ENCODE measurements around the gene FUT3. TPM values are rescaled to one million over a fixed set of nuclear protein-coding genes. Genes with fewer than 3 reads are reported as not detected.
"Not testable (repeated sequence)": the region's sequence is repeated elsewhere in the genome, so short reads cannot be mapped to it uniquely, and the experiment has no call there.

The FUT3 gene
- total RNA-seq, 1 experiment from 2014 or later: 0.51 TPM

DNA sequence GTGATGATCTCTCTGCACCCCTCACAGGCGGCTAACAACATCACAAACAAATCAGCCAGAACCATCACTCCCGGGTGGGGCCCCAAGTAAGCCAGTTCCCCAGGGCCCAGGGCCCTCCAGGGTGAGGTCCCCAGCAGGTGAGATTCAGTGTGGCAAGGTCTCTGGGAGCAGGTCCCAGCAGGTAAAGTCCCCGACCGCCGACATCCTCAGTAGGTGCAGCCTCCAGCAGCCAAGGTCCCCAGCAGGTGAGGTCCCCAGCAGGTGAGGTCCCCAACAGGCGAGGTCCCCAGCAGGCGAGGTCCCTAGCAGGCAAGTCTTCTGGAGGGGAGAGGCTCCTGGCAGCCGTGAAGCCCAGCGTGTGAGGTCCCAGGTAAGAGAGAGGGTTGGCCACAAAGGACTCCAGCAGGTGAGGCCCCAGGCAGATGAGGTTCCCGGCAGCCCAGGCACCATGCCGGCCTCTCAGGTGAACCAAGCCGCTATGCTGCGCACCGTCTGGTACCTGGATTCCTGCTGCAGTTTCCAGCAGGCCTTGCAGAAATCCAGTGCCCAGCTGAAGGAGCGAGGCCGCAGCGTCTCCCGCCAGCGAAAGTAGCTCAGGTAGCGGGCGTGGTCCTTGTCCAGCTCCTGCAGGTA is 7.8 kb downstream of the FUT3 start:
- no peaks in the 10 kb centered on the region for H3K27me3 Mint-ChIP-seq (ENCODE audit: insufficient read depth, unreplicated experiment)
- H3K4me3 Mint-ChIP-seq (ENCODE audit: unreplicated experiment): no peak overlapping the region
- POLR2A ChIA-PET: no interaction called here
- intact Hi-C loops (cut with micrococcal nuclease): no loop called here
- H3K9me3 Mint-ChIP-seq (ENCODE audit: unreplicated experiment): no peaks in the 10 kb centered on the region
- no peaks in the 10 kb centered on the region for H3K4me1 Mint-ChIP-seq (ENCODE audit: insufficient read depth, unreplicated experiment)
- CTCF ChIA-PET: no interaction called here
- H3K27ac Mint-ChIP-seq (ENCODE audit: low read depth, unreplicated experiment): no peak overlapping the region
- no peaks in the 10 kb centered on the region for H3K36me3 Mint-ChIP-seq (ENCODE audit: insufficient read depth, unreplicated experiment)
- no TSS peak for BruUV-seq (replicated peaks)
- TF ChIP-seq, protein P1, sequence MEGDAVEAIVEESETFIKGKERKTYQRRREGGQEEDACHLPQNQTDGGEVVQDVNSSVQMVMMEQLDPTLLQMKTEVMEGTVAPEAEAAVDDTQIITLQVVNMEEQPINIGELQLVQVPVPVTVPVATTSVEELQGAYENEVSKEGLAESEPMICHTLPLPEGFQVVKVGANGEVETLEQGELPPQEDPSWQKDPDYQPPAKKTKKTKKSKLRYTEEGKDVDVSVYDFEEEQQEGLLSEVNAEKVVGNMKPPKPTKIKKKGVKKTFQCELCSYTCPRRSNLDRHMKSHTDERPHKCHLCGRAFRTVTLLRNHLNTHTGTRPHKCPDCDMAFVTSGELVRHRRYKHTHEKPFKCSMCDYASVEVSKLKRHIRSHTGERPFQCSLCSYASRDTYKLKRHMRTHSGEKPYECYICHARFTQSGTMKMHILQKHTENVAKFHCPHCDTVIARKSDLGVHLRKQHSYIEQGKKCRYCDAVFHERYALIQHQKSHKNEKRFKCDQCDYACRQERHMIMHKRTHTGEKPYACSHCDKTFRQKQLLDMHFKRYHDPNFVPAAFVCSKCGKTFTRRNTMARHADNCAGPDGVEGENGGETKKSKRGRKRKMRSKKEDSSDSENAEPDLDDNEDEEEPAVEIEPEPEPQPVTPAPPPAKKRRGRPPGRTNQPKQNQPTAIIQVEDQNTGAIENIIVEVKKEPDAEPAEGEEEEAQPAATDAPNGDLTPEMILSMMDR (IDR thresholded peaks at IDR 0.05; ENCODE audit: unreplicated experiment): no peak
- DNase-seq (ENCODE audit: unreplicated experiment): no peak

DNA sequence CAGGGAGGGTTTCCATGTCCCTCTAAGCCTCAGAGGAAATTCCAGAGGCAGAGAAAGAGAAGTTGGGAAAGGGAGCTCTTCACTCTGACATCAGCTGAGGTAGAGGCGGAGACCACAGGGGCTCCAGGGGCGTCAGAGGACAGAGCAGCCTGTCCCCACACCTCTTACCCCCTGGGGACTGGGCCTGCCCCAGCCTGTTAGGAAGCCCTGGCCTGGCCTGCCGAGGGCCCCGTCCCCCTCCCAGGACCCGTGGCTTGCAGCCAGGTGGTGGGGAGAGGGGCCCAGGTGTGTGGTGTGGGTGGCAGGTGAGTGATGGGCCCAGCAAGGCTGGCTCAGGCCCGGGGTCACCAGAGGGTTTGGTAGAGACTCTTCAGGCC is 9.5 kb downstream of the FUT3 start:
- H3K27ac Mint-ChIP-seq (ENCODE audit: low read depth, unreplicated experiment); BruUV-seq (replicated peaks); H3K27me3 Mint-ChIP-seq (ENCODE audit: insufficient read depth, unreplicated experiment); H3K4me3 Mint-ChIP-seq (ENCODE audit: unreplicated experiment); H3K9me3 Mint-ChIP-seq (ENCODE audit: unreplicated experiment); H3K4me1 Mint-ChIP-seq (ENCODE audit: insufficient read depth, unreplicated experiment); DNase-seq (ENCODE audit: unreplicated experiment); intact Hi-C loops (cut with micrococcal nuclease); H3K36me3 Mint-ChIP-seq (ENCODE audit: insufficient read depth, unreplicated experiment): not testable (repeated sequence)
- CTCF ChIA-PET: interaction anchor here (1.1 kb wide), 1 partner anchor 29 kb away, joined by 3 read pairs; no protein-coding TSS in a partner anchor
- POLR2A ChIA-PET: interaction anchor here (0.5 to 1.1 kb wide), 3 partner anchors 9 to 19 kb away, joined by 3 to 4 read pairs (median 3); partner anchors contain the start of gene FUT3

DNA sequence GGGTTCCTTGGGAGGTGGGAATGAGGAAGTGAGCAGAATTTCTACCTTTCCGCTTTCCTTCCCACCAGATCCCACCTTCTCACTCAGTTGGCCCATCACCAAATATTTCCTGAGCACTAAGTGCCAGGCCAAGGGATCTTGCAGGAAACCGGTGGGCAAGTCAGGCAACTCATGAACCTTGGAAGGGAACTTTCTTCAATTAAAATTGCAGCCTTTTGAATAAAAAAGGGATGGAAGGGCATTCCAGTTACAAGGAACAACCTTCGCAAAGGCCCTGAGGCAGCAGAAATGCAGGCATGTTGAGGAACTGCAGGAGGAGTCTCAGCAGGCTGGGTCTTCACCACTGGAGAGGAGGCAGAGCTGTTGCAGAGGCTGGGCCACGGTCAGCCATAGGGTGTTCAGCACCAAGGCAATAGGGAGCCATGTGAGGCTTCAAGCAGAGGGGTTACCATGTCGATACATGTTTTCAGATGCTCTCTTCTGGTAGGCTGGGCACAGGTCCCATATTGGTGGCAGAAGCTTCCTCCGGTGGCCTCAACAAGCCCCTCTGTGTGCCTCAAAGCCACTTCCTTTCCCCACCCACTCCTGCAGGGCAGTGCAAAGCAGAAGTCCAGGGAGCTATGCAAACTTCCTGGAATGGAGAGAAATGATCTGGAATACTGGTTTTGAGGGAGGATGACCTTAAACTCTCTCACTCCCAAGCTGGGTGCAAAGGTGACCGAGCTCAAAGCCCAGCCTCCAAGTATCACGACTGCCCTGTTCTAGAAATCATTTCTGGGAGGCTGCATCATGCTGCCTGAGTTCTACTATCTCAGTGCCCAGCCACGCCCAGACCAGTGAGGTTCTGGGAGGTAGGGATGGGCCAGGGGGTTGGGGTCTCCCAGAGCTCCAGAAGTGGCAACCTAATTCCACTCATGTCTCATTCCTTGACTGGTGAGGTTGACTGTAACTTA is 11.9 kb downstream of the FUT3 start, which contains the start of gene FUT6:
Gene FUT6 (minus strand): TSS at position 638 of the 953 bp plus-strand sequence. CDS start 7,135 bp downstream, outside the sequence.
- no peak within 1 kb of the TSS for H3K4me3 Mint-ChIP-seq (ENCODE audit: unreplicated experiment)
- no peaks in the 10 kb centered on the region for H3K9me3 Mint-ChIP-seq (ENCODE audit: unreplicated experiment)
- intact Hi-C loops (cut with micrococcal nuclease): no loop called here
- TF ChIP-seq, protein P1 (IDR thresholded peaks at IDR 0.05; ENCODE audit: unreplicated experiment): no peak
- no TSS peak for BruUV-seq (replicated peaks)
- H3K27me3 Mint-ChIP-seq (ENCODE audit: insufficient read depth, unreplicated experiment): no peaks in the 10 kb centered on the region
- no peaks in the 10 kb centered on the region for H3K4me1 Mint-ChIP-seq (ENCODE audit: insufficient read depth, unreplicated experiment)
- DNase-seq (ENCODE audit: unreplicated experiment): no peak
- CTCF ChIA-PET: interaction anchor here (0.6 kb wide), 2 partner anchors 14 to 118 kb away, joined by 3 read pairs; no protein-coding TSS in a partner anchor
- H3K27ac Mint-ChIP-seq (ENCODE audit: low read depth, unreplicated experiment): no peak within 1 kb of the TSS
- H3K36me3 Mint-ChIP-seq (ENCODE audit: insufficient read depth, unreplicated experiment): no peaks in the 10 kb centered on the region
- POLR2A ChIA-PET: interaction anchor here (1.4 kb wide), 1 partner anchor 65 kb away, joined by 4 read pairs; the partner anchor contains the start of gene VMAC

DNA sequence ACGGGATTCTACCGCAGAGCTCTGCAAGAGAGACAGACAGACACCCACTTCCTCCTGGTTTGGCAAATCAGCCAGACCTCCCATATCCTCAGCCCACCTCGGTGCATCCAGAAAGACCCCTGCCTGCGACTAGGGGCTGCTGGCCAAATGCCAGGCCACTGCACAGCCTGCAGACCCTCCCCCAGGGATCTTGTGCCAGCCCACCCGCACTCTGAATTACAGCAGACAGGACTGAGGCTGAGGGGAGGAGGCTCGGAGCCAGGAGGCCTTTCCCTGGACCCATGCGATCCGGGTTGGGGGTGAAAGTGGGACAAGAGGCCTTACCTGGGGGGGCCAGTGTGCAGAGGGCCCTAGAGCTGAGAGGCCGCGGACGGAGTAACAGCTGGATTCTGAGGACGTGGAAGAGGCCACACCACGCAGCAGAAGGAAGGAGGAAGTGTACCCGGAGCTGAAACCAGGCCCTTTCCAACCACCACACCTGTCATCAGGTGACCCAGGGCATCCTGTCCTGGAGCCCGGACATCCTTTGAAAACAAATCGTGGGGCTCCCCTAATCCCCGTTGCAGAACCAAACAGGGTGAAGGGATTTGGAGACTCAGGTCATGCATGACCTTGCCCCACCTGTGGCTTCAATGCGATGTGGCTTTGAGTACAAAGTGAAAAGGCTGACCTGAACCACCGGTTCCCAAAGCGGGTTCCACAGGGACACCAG is 12.7 kb downstream of the FUT3 start:
- no TSS peak for BruUV-seq (replicated peaks)
- Mint-ChIP-seq H3K4me1 (ENCODE audit: insufficient read depth, unreplicated experiment) (no peaks in the 10 kb centered on the region), H3K4me3 (ENCODE audit: unreplicated experiment) (no peak overlapping the region), H3K27me3 (ENCODE audit: insufficient read depth, unreplicated experiment) (no peaks in the 10 kb centered on the region), H3K36me3 (ENCODE audit: insufficient read depth, unreplicated experiment) (no peaks in the 10 kb centered on the region), H3K9me3 (ENCODE audit: unreplicated experiment) (no peaks in the 10 kb centered on the region), H3K27ac (ENCODE audit: low read depth, unreplicated experiment) (no peak overlapping the region)
- ChIA-PET CTCF (interaction anchor here (1.1 kb wide), 1 partner anchor 35 kb away, joined by 3 read pairs; no protein-coding TSS in a partner anchor), POLR2A (no interaction called here)
- no peak for DNase-seq (ENCODE audit: unreplicated experiment)
- TF ChIP-seq, protein P1 (IDR thresholded peaks at IDR 0.05; ENCODE audit: unreplicated experiment): no peak
- intact Hi-C loops (cut with micrococcal nuclease): no loop called here

Data from MCF 10A (cell line).